ENCODE measurements around the gene TIMM8A.
A peak's percentile ranks its signal among the peaks of the same experiment; 100 is the strongest.

Gene TIMM8A

GRCh38 chrX:101348452-101349192 is at the start of gene TIMM8A:
Gene TIMM8A, minus strand, starts transcription at chrX:101348742. Its CDS starts 78 bp downstream, at chrX:101348664.
- peak within 1 kb of the TSS; percentile 74 for H3K4me3 ChIP-seq (ENCODE audit: low read length)
- no peak for DNase-seq (ENCODE audit: low read depth)
- no peak for TF ChIP-seq CTCF (conservative IDR thresholded peaks at IDR 0.05; ENCODE audit: low read depth, low read length)

DNA sequence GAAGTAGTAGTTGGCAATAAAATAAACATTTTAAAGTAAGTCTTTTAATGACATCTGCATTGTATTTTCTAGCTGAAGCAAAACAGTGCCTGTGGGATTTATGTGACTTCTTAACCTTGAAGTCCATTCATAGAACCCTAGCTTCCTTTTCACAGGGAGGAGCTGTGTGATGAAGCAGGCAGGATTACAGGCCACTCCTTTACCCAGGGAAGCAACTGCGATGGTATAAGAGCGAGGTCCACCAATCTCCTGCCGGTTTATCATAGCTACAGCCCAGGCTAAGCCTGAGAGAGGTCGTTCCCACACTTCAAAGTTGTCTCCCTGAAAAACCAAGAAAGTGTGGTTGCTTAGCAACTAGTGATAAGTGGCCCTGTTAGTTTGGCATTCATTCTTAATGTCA is 49.2 kb upstream of the TIMM8A start:
- no peak for TF ChIP-seq CTCF (conservative IDR thresholded peaks at IDR 0.05; ENCODE audit: low read depth, low read length)
- no peak for DNase-seq (ENCODE audit: low read depth)

DNA sequence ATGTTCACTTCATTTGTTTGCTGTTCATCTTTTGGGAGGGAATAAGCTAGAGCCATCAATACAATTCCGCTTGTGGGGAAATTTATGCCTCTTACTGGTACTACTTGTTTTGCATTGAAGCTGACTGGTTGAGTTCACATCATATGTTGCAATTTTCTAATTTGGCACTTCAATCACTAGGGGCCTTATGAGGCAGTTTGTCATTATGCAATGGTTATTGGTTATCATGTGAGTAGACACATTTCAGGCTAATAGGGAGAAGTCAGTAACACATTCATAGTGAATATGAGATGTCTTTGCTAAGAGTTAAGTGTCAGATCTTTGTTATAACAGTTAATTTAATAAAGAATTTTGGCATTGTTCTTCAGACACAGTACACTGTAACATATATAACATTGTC is 47.2 kb upstream of the TIMM8A start:
- no peak overlapping the region for H3K4me3 ChIP-seq (ENCODE audit: low read length)
- DNase-seq (ENCODE audit: low read depth) = no peak
- TF ChIP-seq CTCF (conservative IDR thresholded peaks at IDR 0.05; ENCODE audit: low read depth, low read length) = no peak

More for the DNA sequence above, 49.2 kb upstream of the TIMM8A start:
- no peak overlapping the region for H3K4me3 ChIP-seq (ENCODE audit: low read length)

GRCh38 chrX:101394372-101394771 is 45.8 kb upstream of the TIMM8A start:
- no peak for DNase-seq (ENCODE audit: low read depth)
- no peak overlapping the region for H3K4me3 ChIP-seq (ENCODE audit: low read length)
- no peak for TF ChIP-seq CTCF (conservative IDR thresholded peaks at IDR 0.05; ENCODE audit: low read depth, low read length)

DNA sequence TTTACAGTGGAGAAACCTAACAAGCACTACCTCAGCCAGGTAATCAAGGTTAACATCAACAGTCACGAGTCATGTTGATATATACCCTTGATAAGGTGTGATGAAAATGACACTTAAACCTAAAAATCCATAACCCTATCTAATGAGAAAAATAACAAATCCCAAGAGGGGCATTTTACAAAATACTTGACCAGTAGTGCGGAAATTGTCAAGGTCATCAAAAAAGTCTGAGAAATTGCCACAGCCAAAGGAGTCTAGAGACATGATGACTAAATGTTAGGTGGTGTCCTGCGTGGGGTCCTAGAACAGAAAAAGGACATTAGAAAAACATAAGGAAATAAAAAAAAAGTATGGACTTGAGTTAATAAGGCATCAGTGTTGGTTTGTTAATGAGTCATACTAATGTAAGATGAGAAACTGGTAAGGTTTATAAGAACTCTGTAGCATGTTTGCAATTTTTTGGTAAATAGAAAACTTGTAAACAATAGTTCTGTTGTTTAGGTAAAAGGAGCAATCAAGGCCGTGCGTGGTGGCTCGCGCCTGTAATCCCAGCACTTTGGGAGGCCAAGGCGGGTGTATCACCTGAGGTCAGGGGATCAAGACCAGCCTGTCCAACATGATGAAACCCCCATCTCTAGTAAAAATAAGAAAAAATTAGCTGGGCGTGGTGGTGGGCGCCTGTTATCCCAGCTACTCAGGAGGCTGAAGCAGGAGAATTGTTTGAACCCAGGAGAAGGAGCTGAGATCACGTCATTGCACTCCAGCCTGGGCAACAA is 45.2 kb upstream of the TIMM8A start:
- H3K4me3 ChIP-seq (ENCODE audit: low read length) = no peak overlapping the region
- no peak for DNase-seq (ENCODE audit: low read depth)
- no peak for TF ChIP-seq CTCF (conservative IDR thresholded peaks at IDR 0.05; ENCODE audit: low read depth, low read length)

DNA sequence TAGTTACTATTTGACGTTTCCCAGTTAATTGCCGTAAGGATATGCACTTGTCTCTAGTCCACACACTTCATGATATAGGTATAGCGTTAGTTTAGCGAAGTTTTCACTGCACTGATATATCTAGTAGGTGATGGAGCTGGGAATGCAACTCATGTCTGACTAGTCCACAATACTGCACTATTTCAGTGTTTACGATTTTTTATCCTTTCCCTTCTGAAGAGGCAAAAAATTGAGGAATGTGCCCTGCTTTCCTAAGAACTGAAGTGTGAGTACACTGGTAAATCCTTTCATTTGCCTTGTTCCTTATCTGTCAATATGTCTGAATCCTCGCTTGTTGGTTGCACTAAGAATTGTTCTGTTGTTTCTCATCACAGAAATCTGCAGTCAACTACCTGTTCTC is 43.3 kb upstream of the TIMM8A start:
- TF ChIP-seq CTCF (conservative IDR thresholded peaks at IDR 0.05; ENCODE audit: low read depth, low read length) = no peak
- H3K4me3 ChIP-seq (ENCODE audit: low read length) = peak overlapping the region; percentile 83

More for the DNA sequence above, 43.3 kb upstream of the TIMM8A start:
- DNase-seq (ENCODE audit: low read depth) = no peak
